Measurements from ENCODE around the gene PRSS36. TPM values are rescaled to one million over a fixed set of nuclear protein-coding genes. Genes with fewer than 3 reads are reported as not detected.

Gene PRSS36
- total and polyA plus RNA-seq, 5 donors from 2014 or later, result 0.39 to 1.4 (median 1.2) TPM

- Mint-ChIP-seq H3K4me3 (peak overlapping the region in 1 of 4 donors; percentile 81), H3K9me3 (no peaks in the 10 kb centered on the region), H3K4me1 (peaks cover 34 to 59% (median 48%) of the 10 kb centered on the region in 4 donors), H3K36me3 (peaks cover 68% of the 10 kb centered on the region), H3K27ac (peak overlapping the region in 2 of 3 donors; percentile 10 to 12), H3K27me3 (peaks cover 6% of the 10 kb centered on the region)
- no peaks in the 10 kb centered on the region for H3K9me3 ChIP-seq (ENCODE audit: control insufficient read depth in 2 of 2, low read length in 2 of 2)
- DNase-seq (no peak), ATAC-seq (ENCODE audit: low read depth in 2 of 2) (no peak)
- no peak overlapping the region for H3K27ac ChIP-seq (ENCODE audit: insufficient read depth, low read length, poor library complexity, severe bottlenecking)
- no peaks in the 10 kb centered on the region for H3K27me3 ChIP-seq (ENCODE audit: control insufficient read depth, insufficient read depth, low read length)
- H3K36me3 ChIP-seq (ENCODE audit: control insufficient read depth, insufficient read depth, low read length), result peaks cover 84% of the 10 kb centered on the region
- H3K4me3 ChIP-seq (ENCODE audit: low read depth, low read length), result no peak overlapping the region
- H3K4me1 ChIP-seq (ENCODE audit: control insufficient read depth, insufficient read depth, low read length, poor library complexity, severe bottlenecking), result peaks cover 13% of the 10 kb centered on the region
Measured at GRCh38 chr16:31192856-31193642, 43.2 kb upstream of the PRSS36 start.

DNA sequence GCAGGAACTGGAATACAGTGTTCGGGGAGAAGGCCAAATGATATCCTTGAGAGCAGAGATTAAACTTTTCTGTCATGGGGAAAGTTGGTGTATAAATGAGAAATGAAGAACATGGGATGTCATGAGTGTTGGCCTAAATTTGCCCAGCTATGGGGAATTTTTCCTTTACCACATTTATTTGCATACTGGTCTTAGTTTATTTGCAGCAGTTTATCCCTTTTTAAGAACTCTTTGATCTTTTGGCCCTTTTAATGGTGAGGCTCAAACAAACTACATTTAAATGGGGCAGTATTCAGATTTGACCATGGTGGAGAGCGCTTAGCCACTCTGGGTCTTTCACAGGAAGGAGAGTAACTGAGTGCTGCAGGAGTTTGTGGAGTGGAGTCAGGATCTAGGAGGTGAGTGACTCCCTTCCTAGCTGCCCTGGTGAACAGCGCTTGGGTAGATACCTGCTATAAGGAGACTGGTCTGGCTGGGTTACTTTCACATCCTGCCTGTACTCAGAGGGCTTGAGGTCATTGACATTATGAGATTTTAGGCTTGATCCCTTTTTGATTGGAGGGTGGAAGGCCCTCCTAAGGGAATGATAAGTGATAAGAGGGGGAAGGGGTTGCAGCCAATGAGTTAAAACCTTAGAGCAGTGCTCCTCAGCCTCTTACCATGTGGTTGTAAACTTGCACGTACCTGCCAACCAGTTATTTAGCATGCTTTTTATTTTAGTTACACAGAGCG is 42.0 kb upstream of the PRSS36 start:
- peak overlapping the region in 2 of 3 donors; percentile 43 to 72 for H3K27ac Mint-ChIP-seq
- peak overlapping the region in 2 of 4 donors; percentile 49 to 86 for H3K4me3 Mint-ChIP-seq
- Histone ChIP-seq H3K4me1 (ENCODE audit: control insufficient read depth, insufficient read depth, low read length, poor library complexity, severe bottlenecking) (peaks cover 20% of the 10 kb centered on the region), H3K27ac (ENCODE audit: insufficient read depth, low read length, poor library complexity, severe bottlenecking) (no peak overlapping the region), H3K27me3 (ENCODE audit: control insufficient read depth, insufficient read depth, low read length) (no peaks in the 10 kb centered on the region), H3K36me3 (ENCODE audit: control insufficient read depth, insufficient read depth, low read length) (peaks cover 96% of the 10 kb centered on the region), H3K4me3 (ENCODE audit: low read depth, low read length) (no peak overlapping the region), H3K9me3 (ENCODE audit: control insufficient read depth in 2 of 2, low read length in 2 of 2) (no peaks in the 10 kb centered on the region)
- peaks cover 0 to 2% (median 0%) of the 10 kb centered on the region in 7 donors for H3K9me3 Mint-ChIP-seq
- ATAC-seq (ENCODE audit: low read depth in 2 of 2) (no peak), DNase-seq (no peak)
- H3K36me3 Mint-ChIP-seq, result peaks cover 78% of the 10 kb centered on the region
- peaks cover 38 to 68% (median 57%) of the 10 kb centered on the region in 4 donors for H3K4me1 Mint-ChIP-seq
- H3K27me3 Mint-ChIP-seq, result peaks cover 6% of the 10 kb centered on the region

- Mint-ChIP-seq H3K4me1 (peaks cover 46 to 72% (median 62%) of the 10 kb centered on the region in 4 donors), H3K9me3 (peaks cover 0 to 2% (median 0%) of the 10 kb centered on the region in 7 donors), H3K4me3 (peak overlapping the region in 3 of 4 donors; percentile 30 to 86 (median 34)), H3K27ac (peak overlapping the region in 1 of 3 donors; percentile 72), H3K36me3 (peaks cover 83% of the 10 kb centered on the region), H3K27me3 (peaks cover 6% of the 10 kb centered on the region)
- Histone ChIP-seq H3K27me3 (ENCODE audit: control insufficient read depth, insufficient read depth, low read length) (no peaks in the 10 kb centered on the region), H3K27ac (ENCODE audit: insufficient read depth, low read length, poor library complexity, severe bottlenecking) (no peak overlapping the region), H3K4me1 (ENCODE audit: control insufficient read depth, insufficient read depth, low read length, poor library complexity, severe bottlenecking) (peaks cover 28% of the 10 kb centered on the region), H3K36me3 (ENCODE audit: control insufficient read depth, insufficient read depth, low read length) (peaks cover 99% of the 10 kb centered on the region), H3K4me3 (ENCODE audit: low read depth, low read length) (no peak overlapping the region), H3K9me3 (ENCODE audit: control insufficient read depth in 2 of 2, low read length in 2 of 2) (no peaks in the 10 kb centered on the region)
- no peak for ATAC-seq (ENCODE audit: low read depth in 2 of 2)
- no peak for DNase-seq
Measured at GRCh38 chr16:31190818-31191444, 41.1 kb upstream of the PRSS36 start.

DNA sequence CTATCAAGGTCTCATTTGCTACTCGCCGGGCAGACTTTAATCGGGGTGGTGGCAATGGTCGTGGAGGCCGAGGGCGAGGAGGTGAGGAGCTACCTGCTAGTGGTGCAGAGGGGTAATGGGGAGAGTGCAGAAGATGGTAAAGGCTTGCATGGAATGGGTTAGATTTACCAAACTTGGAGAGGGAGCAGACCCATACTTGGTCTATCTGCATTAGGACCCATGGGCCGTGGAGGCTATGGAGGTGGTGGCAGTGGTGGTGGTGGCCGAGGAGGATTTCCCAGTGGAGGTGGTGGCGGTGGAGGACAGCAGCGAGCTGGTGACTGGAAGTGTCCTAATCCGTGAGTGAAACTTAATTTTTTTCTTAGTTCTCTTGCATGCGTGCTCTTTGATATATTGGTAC is 40.2 kb upstream of the PRSS36 start:
- peaks cover 50 to 81% (median 66%) of the 10 kb centered on the region in 4 donors for H3K4me1 Mint-ChIP-seq
- peaks cover 6% of the 10 kb centered on the region for H3K27me3 Mint-ChIP-seq
- H3K36me3 ChIP-seq (ENCODE audit: control insufficient read depth, insufficient read depth, low read length), result peaks cover 100% of the 10 kb centered on the region
- DNase-seq (no peak), ATAC-seq (ENCODE audit: low read depth in 2 of 2) (no peak)
- H3K4me3 ChIP-seq (ENCODE audit: low read depth, low read length), result no peak overlapping the region
- H3K4me3 Mint-ChIP-seq, result peak overlapping the region in 3 of 4 donors; percentile 36 to 86 (median 43)
- H3K27ac ChIP-seq (ENCODE audit: insufficient read depth, low read length, poor library complexity, severe bottlenecking), result no peak overlapping the region
- H3K9me3 ChIP-seq (ENCODE audit: control insufficient read depth in 2 of 2, low read length in 2 of 2), result no peaks in the 10 kb centered on the region
- no peaks in the 10 kb centered on the region for H3K27me3 ChIP-seq (ENCODE audit: control insufficient read depth, insufficient read depth, low read length)
- H3K9me3 Mint-ChIP-seq, result peaks cover 0 to 2% (median 0%) of the 10 kb centered on the region in 7 donors
- H3K4me1 ChIP-seq (ENCODE audit: control insufficient read depth, insufficient read depth, low read length, poor library complexity, severe bottlenecking), result peaks cover 33% of the 10 kb centered on the region
- H3K27ac Mint-ChIP-seq, result peak overlapping the region in 2 of 3 donors; percentile 61 to 72
- H3K36me3 Mint-ChIP-seq, result peaks cover 86% of the 10 kb centered on the region

DNA sequence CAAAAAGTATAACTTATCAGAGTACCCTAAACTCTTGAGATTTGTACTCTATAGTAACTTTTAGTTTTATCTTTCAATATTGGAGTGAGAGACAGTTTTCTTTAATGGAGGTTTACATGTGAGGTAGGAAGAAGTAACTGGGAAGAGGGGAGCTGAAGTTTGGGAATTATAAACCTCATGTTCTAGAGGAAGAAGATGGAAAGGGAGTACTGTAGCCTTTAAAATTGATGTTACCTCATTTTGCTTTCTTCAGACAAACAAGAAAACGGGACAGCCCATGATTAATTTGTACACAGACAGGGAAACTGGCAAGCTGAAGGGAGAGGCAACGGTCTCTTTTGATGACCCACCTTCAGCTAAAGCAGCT is 39.5 kb upstream of the PRSS36 start:
- peaks cover 6% of the 10 kb centered on the region for H3K27me3 Mint-ChIP-seq
- DNase-seq, result no peak
- H3K9me3 Mint-ChIP-seq, result peaks cover 0 to 2% (median 0%) of the 10 kb centered on the region in 7 donors
- H3K27ac ChIP-seq (ENCODE audit: insufficient read depth, low read length, poor library complexity, severe bottlenecking), result peak overlapping the region; percentile 30
- H3K4me1 Mint-ChIP-seq, result peaks cover 51 to 87% (median 69%) of the 10 kb centered on the region in 4 donors
- peaks cover 87% of the 10 kb centered on the region for H3K36me3 Mint-ChIP-seq
- no peaks in the 10 kb centered on the region for H3K27me3 ChIP-seq (ENCODE audit: control insufficient read depth, insufficient read depth, low read length)
- no peaks in the 10 kb centered on the region for H3K9me3 ChIP-seq (ENCODE audit: control insufficient read depth in 2 of 2, low read length in 2 of 2)
- no peak for ATAC-seq (ENCODE audit: low read depth in 2 of 2)
- H3K27ac Mint-ChIP-seq, result peak overlapping the region in 2 of 3 donors; percentile 4 to 61
- peaks cover 29% of the 10 kb centered on the region for H3K4me1 ChIP-seq (ENCODE audit: control insufficient read depth, insufficient read depth, low read length, poor library complexity, severe bottlenecking)
- peaks cover 99% of the 10 kb centered on the region for H3K36me3 ChIP-seq (ENCODE audit: control insufficient read depth, insufficient read depth, low read length)
- H3K4me3 Mint-ChIP-seq, result peak overlapping the region in 1 of 4 donors; percentile 87
- no peak overlapping the region for H3K4me3 ChIP-seq (ENCODE audit: low read depth, low read length)

GRCh38 chr16:31188450-31189411 is 38.9 kb upstream of the PRSS36 start:
- ATAC-seq (ENCODE audit: low read depth in 2 of 2) (no peak), DNase-seq (no peak)
- Histone ChIP-seq H3K4me3 (ENCODE audit: low read depth, low read length) (no peak overlapping the region), H3K27me3 (ENCODE audit: control insufficient read depth, insufficient read depth, low read length) (no peaks in the 10 kb centered on the region), H3K27ac (ENCODE audit: insufficient read depth, low read length, poor library complexity, severe bottlenecking) (peak overlapping the region; percentile 30), H3K9me3 (ENCODE audit: control insufficient read depth in 2 of 2, low read length in 2 of 2) (no peaks in the 10 kb centered on the region), H3K4me1 (ENCODE audit: control insufficient read depth, insufficient read depth, low read length, poor library complexity, severe bottlenecking) (peaks cover 29% of the 10 kb centered on the region), H3K36me3 (ENCODE audit: control insufficient read depth, insufficient read depth, low read length) (peaks cover 99% of the 10 kb centered on the region)
- H3K4me3 Mint-ChIP-seq, result peak overlapping the region in 1 of 4 donors; percentile 87
- peaks cover 0 to 2% (median 0%) of the 10 kb centered on the region in 7 donors for H3K9me3 Mint-ChIP-seq
- peaks cover 53 to 86% (median 73%) of the 10 kb centered on the region in 4 donors for H3K4me1 Mint-ChIP-seq
- H3K36me3 Mint-ChIP-seq, result peaks cover 85% of the 10 kb centered on the region
- peak overlapping the region in 1 of 3 donors; percentile 61 for H3K27ac Mint-ChIP-seq
- H3K27me3 Mint-ChIP-seq, result peaks cover 6% of the 10 kb centered on the region
